HEK293 (cell line): ENCODE results near the gene MDGA2.

Experiments used
- BCL11A ChIP-seq: fragments of 450-650 bp; formaldehyde crosslinking; IDR thresholded peaks from 2 replicates; pipeline ENCODE4 v1.5.1; 2016; ENCODE audit warnings: low read depth, missing biosample characterization, missing genetic modification characterization
- ZNF174 ChIP-seq: fragments of 450-650 bp; formaldehyde crosslinking; IDR thresholded peaks from 2 replicates; pipeline ENCODE4 v1.5.0; 2017; ENCODE audit warnings: missing biosample characterization, mild to moderate bottlenecking, missing genetic modification characterization
- ZNF555 ChIP-seq: fragments of 450-650 bp; formaldehyde crosslinking; conservative IDR thresholded peaks from 2 replicates; pipeline ENCODE4 v1.5.1; 2017; ENCODE audit warnings: missing biosample characterization, mild to moderate bottlenecking, missing genetic modification characterization, inconsistent platforms
- ZNF707 ChIP-seq: fragments of 450-650 bp; formaldehyde crosslinking; IDR thresholded peaks from 2 replicates; pipeline ENCODE4 v1.5.1; 2016; ENCODE audit warnings: missing biosample characterization, missing genetic modification characterization
- ZSCAN30 ChIP-seq: fragments of 450-650 bp; IDR thresholded peaks from 2 replicates; pipeline ENCODE4 v1.5.1; 2018; ENCODE audit warnings: missing biosample characterization, mild to moderate bottlenecking, missing genetic modification characterization, moderate library complexity
- TF ChIP-seq, protein P1 (sequence below): fragments of 450-650 bp; formaldehyde crosslinking; IDR thresholded peaks from 2 replicates; pipeline ENCODE4 v1.5.1; 2016; ENCODE audit warnings: missing biosample characterization, missing genetic modification characterization
- TF ChIP-seq, protein P2 (sequence below): fragments of 450-650 bp; formaldehyde crosslinking; IDR thresholded peaks from 2 replicates; pipeline ENCODE4 v1.5.1; 2016; ENCODE audit warnings: missing biosample characterization, missing genetic modification characterization

DNA sequence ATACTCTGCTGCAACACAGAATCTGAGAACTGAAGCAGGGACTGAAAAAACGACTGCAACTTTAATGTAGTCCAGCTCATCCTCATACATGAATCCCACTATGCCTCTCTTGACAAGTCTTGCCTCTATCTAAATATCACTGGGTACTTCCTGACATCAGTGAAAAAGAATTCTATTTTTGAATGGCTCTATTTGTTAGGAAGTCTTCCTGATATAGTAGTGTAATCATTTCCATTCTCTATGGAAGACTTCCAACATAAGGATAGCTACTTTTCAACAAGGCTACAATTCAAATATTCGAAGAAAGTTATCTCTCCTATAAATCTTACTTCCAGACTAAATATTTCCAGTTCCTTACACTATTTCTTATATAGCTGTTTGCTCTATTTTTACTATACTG lies 167.5 kb downstream of the MDGA2 start:
- TF ChIP-seq, protein P1, sequence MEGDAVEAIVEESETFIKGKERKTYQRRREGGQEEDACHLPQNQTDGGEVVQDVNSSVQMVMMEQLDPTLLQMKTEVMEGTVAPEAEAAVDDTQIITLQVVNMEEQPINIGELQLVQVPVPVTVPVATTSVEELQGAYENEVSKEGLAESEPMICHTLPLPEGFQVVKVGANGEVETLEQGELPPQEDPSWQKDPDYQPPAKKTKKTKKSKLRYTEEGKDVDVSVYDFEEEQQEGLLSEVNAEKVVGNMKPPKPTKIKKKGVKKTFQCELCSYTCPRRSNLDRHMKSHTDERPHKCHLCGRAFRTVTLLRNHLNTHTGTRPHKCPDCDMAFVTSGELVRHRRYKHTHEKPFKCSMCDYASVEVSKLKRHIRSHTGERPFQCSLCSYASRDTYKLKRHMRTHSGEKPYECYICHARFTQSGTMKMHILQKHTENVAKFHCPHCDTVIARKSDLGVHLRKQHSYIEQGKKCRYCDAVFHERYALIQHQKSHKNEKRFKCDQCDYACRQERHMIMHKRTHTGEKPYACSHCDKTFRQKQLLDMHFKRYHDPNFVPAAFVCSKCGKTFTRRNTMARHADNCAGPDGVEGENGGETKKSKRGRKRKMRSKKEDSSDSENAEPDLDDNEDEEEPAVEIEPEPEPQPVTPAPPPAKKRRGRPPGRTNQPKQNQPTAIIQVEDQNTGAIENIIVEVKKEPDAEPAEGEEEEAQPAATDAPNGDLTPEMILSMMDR (tag by site-specific recombination), result no peak
- TF ChIP-seq, protein P2, sequence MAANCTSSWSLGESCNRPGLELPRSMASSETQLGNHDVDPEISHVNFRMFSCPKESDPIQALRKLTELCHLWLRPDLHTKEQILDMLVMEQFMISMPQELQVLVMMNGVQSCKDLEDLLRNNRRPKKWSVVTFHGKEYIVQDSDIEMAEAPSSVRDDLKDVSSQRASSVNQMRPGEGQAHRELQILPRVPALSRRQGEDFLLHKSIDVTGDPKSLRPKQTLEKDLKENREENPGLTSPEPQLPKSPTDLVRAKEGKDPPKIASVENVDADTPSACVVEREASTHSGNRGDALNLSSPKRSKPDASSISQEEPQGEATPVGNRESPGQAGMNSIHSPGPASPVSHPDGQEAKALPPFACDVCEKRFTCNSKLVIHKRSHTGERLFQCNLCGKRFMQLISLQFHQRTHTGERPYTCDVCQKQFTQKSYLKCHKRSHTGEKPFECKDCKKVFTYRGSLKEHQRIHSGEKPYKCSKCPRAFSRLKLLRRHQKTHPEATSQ, result no peak
- TF ChIP-seq BCL11A (tag by site-specific recombination) (no peak), ZNF555 (no peak), ZSCAN30 (no peak), ZNF174 (no peak), ZNF707 (no peak)
